Activated CD8-positive, alpha-beta memory T cell treated with anti-CD3 and anti-CD28 coated beads for 24 hours (primary cell): ENCODE results near the gene CALB2.
"Not testable (repeated sequence)": the region's sequence is repeated elsewhere in the genome, so short reads cannot be mapped to it uniquely, and the experiment has no call there.

Source experiments
- DNase-seq: peaks from one replicate; pipeline ENCODE4 v3.0.0-alpha.2; 2020

CALB2 gene

DNA sequence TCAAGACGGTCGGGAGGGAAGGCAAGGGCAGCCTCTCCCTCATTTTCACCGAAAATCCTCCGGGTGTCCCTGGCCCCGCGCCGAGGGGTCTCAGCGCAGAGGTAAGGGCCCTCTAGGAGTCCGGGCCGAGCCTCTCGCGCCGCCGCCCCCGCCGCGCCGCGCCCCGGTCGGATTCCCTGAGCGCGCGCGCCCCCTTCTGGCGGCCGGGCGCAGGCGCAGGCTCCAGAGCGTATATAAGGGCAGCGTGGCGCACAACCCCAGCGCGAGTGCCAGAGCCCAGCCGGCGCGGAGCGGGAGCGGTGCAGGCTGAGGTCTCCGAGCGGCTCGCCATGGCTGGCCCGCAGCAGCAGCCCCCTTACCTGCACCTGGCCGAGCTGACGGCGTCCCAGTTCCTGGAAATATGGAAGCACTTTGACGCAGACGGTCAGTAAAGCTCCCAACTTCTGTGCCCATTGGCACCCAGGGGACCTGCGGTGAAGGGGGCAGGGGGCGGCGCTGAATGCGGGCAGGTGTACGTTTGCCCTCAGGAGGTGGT lies at the start of gene CALB2:
Gene CALB2 (plus strand): TSS at position 260 of the 535 bp plus-strand sequence. CDS start 70 bp downstream, at position 330.
- DNase-seq = peak; percentile 88

DNA sequence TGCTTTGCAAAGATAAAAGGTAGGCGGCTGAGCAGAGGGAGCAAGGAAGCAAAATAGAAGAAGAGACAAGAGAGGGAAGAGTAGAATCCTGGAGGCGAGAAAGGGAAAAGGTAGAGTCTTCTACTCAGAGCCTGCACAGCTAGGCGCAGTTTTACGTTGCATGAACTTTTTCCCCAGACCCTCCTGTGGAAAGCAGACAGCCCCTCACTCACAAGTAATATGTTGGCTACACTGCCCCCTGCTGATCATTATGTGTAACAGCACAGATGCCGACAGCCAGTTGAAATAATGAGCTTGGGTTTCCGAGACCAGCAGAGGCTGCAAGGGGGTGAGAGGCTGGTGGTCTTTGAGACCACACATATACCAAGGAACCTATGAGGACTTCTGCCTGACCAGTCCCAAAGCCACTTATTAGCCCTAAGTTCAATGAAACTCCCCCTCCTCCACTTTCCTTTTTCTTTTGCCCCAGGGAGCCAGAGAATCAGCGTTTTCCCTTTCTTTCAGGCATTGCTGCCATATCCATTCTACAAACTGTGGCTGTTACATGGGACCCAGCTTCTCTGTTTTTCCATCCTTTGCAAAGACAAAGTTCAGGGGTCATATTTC lies 46.9 kb upstream of the CALB2 start:
- DNase-seq = peak; percentile 57

DNA sequence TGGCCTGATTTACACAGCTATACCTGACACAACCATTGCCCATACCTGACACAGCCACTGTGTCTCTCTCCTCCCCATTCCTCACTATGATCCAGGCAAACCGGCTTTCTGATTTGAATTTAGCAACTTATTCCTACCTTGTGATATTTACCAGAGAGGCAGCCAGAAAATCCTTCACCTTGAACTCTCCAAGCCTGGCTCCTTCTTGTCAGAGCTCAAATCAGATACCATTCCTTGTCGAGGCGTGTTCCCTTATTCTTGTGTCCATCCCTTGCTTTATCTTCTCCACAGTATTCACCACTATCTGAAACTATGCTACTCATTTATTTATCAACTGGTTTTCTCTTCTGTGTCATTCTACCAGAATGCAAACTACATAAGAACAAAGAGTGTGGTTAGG lies 44.9 kb upstream of the CALB2 start:
- not testable (repeated sequence) for DNase-seq

- no peak for DNase-seq
Observed at GRCh38 chr16:71315269-71315668, 43.3 kb upstream of the CALB2 start.

DNA sequence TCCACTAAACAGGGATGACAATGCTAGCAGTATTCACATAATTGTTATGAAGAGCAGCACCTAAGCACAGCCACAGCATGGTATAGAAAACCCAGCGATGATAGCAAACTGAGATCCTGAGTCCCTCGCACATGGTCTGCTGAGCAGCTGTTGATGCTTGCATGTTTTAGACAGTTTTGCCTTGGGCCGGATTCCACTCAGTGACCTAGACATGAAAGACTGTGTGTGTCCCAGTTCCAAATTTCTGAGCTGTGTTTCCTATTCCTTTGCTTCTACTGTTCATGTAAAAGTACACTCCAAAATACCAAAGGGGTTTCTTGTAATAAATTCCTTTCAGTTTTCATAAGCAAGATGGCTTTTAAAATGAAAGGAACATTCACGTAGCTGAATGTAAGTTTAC lies 38.5 kb upstream of the CALB2 start:
- no peak for DNase-seq

DNA sequence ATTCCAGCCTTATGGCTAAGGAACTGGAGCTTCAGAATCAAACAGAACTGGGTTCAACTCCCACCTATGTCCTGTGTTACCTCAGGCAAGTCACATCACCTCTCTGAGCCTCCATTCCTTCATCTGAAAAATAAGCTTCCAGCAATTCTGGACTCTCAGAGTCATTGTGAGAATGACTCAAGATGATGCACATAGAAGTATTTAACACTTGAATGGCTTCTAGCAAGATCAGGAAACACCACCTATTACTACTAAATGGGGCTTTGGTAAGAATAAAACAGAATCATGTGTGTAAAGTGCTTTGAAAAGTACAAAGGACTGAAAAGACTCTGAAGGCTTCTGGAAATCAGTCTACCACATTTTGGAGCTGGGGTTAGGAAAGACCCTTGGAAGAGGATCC lies 30.8 kb upstream of the CALB2 start:
- DNase-seq = no peak

DNA sequence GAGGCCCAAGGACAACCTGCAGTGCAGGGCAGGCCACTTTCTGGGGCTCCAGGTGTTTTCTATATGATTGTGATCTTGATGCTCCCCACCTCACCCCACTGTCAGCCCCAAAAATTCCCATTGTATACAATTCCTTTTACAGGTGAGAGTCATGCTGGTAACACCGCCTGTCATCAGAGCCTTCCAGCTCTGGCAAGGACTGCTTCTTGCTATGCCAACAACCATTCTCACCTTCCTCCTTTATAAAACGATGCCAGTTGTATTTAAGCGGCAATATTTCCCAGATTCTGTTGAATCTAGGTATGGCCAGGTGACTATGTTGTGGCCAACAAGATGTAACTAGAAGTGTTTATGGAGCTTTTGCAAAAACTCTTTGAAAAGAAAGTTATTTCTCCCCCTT lies 30.4 kb upstream of the CALB2 start:
- no peak for DNase-seq

DNA sequence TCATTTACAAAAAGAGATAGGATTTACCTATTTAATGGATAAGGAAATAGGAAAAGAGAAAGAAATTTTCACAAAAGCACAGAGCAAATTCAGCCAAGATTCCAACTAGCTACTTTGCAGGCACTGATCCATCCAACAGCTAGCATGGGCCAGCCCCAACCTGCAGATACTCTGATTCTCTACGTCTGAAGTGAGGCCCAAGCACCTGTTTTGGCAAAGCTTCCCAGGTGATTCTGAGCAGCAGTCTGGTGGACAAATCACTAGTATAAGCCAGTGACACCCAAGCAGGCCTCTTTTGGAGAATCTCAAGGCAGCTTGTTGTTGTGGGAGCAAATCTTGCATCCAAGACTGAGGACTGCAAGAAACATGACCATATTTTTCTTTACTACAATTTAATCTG lies 20.9 kb upstream of the CALB2 start:
- no peak for DNase-seq

DNA sequence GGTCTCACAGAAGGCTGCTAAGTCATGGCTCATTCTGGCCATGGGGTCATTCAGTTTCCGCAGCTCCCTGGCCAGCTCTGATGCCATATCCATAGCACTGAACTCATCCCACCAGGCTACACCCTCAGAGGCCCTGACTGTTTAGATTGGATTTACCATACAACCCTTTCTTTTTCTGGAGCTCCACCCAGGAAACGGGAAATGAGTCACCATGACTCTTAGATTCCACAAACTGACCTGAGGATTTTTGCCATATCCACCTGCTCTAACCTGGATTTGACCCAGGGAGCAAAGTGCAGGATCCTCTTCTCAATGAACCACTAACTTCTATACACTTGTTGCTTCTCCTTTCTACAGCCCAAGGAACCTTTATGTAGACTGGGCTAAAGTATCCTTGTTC lies 20.3 kb upstream of the CALB2 start:
- no peak for DNase-seq

GRCh38 chr16:71338632-71339031 lies 19.9 kb upstream of the CALB2 start:
- no peak for DNase-seq

GRCh38 chr16:71339236-71340171 lies 19.0 kb upstream of the CALB2 start:
- no peak for DNase-seq

GRCh38 chr16:71340406-71340805 lies 18.1 kb upstream of the CALB2 start:
- DNase-seq = no peak

DNA sequence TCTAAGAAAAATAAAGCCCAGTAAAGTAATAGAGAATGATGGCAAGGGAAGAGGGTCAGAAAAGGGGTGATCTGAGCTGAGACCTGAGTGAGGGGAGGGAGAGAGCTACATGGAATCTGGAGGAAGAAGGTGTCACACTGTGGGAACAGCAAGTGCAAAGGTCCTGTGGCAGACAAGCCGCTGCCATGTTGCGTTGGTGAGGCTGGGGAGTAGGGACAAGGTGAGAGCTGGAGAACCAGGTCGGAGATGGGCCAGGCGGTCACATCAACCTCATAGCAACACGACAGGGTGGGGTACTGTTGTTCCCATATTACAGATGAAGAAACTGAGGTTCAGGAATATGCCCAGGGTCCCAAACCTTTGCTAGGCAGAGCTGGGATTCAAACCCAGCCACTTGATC lies 16.6 kb upstream of the CALB2 start:
- no peak for DNase-seq

DNA sequence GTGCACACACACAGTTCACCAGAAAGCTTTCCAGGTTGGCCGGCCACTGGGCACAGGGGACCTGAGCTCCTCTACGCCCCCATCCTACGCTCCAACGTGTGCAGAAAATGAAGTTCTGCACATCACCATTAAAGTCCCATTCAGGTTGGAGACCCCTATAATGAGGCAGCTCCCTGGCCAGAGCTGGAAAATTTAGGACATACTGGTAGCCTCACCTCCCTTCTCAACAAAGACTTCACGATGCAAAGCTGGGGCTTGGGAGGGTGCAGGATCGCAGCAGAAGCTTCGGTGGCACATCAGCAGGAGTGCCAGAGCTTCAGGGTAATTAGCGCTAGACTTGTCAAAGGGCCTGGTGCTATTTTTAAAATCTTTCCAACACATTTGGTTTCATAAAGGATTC lies 15.4 kb upstream of the CALB2 start:
- DNase-seq = no peak

DNA sequence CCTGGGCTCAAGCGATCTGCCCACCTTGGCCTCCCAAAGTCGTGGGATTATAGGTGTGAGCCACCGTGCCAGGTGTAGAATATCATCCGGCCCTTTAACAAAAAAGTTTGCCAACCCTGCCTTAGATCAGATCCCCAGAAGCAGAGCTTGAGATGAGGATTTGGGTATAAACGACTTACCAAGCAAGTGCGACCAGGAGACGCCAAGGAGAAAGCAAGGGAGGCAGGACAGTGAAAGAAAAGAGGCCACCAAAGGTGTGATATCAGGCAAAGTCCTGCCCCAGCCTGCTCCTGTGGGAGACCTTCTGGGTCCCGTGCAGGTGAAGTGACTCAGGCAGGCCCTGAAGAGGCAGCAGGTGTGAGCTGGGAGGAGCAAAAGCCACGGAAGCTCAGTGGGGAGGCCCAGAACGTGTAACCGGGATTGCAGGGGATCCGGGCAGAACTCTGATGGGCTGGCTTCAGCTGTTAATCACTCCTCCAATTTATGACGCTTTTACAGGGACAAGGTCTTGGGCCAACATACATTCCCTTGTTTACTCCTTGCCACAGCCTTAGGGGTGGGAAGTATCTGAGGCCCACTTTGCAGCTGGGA lies 14.1 kb upstream of the CALB2 start:
- no peak for DNase-seq

- DNase-seq = no peak
Observed at GRCh38 chr16:71345031-71345430, 13.5 kb upstream of the CALB2 start.

DNA sequence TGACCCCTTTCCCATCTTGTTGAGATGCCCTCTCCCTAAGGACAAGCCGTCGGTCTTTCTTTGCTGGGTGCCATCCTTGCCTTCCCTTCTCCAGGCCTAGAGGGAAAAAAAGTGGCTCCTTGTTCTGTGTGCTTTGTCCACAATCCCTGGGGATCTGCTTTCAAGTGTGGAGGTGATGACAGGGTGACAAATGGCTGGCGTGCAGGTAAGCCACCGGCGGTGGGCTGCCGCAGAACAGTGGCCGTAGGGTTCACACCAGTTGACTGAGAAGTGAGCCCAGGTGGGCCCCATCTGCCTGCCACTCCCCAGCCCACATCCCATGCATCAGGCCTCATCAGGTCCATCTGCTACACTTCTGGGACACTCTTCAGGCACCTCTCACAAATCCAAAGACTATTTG lies 11.4 kb upstream of the CALB2 start:
- no peak for DNase-seq

GRCh38 chr16:71348262-71349085 lies 10.0 kb upstream of the CALB2 start:
- no peak for DNase-seq

DNA sequence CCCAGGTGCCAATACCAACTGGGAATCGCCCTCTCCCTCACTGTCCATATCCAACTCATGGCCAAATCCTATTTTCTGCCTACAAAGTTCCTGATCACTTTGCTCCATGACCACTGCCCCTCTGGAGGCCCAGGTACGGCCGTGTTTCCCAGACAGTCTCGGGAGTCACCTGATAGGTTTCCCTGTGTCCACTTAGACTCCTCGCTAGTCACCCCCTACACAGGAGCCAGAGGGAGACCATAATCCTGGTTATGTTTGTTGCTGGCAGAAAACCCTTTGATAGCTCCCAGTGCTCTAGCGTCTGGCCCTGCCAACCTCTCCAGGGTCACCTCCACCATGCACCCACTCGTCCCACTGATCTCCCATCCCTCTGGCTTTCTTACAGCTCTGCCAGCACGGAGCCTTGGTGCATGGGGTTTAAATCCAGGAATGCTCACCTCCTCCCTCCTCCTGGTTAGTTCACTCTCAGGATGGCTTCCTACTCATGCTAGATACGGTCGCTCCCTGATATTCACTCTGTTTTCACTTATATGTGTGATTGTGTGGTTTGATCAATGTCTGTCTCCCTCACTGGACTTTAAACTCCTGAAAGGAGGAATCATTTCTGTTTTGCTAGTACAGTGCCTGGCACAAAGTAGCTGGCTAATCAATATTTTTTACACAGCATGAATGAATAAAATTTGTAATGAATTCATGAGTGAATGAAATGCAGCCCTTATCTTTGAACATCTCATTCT lies 7.5 kb upstream of the CALB2 start:
- peak; percentile 5 for DNase-seq

DNA sequence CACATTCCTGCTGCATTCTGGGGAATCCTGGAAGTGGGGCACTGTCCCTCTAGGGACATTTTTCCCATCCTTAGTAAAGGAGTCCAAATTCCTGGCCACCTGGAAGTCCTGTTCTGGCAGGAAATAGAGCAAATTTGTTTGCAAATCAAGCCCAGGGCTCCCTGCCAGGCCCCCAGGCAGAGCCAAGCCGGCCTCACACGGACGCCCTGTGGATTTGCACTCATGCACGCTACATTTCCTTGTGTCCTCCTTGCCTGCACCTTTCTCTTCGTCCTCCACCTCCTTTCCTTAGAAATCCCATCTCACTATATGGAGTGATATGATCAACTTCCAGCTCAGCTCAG lies 7.0 kb upstream of the CALB2 start:
- DNase-seq = peak; percentile 5

DNA sequence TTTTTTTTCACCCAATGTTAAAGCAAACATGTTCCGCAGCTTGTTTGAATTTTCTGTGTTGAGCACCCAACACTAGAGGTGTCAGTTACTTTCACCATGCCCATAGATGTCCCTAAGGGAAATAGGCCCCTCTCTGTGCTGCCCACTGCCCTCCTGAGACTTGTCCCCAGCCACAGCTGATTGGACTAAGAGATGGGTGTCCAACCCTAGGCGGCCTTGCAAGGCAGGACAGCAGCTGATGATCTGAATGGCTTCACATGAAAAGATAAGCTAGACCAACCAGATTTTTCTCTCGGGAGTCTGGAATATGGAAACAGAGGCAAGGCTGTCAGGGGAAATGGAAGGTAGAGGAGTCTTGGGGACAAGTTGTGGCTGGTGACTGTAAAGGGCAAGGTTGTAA lies 6.1 kb upstream of the CALB2 start:
- DNase-seq = peak; percentile 13

DNA sequence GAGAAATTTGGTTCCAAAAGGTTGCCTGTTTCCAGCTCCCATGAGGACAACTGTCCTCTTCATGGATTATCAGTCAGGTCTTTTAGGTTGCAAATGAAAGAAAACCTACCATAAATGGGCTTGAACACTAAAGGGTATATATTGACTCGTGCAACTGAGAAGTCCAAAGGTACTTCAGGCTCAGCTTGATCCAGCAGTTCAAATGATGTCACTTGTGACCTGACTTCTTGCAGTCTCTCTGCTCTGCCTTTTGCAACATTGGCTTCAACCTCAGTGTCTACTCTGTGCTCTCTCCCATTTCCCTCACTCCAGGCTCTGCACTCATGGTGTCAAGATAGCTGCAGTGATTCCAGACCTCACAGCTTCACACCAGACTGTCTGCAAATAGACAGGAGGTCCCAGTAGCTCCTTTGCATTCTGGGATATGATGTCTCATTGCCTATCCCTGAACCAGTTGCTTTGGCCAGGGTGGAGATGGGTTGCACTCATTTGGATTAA lies 5.5 kb upstream of the CALB2 start:
- DNase-seq = peak; percentile 11
